Type B pancreatic cell (in vitro differentiated cells): Measurements from ENCODE around the gene ZMIZ1. TPM values are rescaled to one million over a fixed set of nuclear protein-coding genes. Genes with fewer than 3 reads are reported as not detected.

Experiments
- DNase-seq: peaks from one replicate; pipeline ENCODE4 v3.0.0; 2021; ENCODE audit warnings: mixed read lengths; ENCODE audit not compliant: unreplicated experiment; ENCODE audit errors: extremely low spot score
- H3K27ac Mint-ChIP-seq: 2 replicates; pipeline ENCODE4 v1.8.0; 2021; ENCODE audit warnings: mild to moderate bottlenecking, mixed read lengths
- H3K27me3 Mint-ChIP-seq: 2 replicates; pipeline ENCODE4 v1.8.0; 2021; ENCODE audit warnings: mixed read lengths
- H3K36me3 Mint-ChIP-seq: 2 replicates; pipeline ENCODE4 v1.8.0; 2021; ENCODE audit warnings: mixed read lengths
- H3K4me1 Mint-ChIP-seq: one replicate; pipeline ENCODE4 v1.8.0; 2021; ENCODE audit warnings: mixed read lengths; ENCODE audit not compliant: unreplicated experiment
- H3K4me3 Mint-ChIP-seq: 2 replicates; pipeline ENCODE4 v1.8.0; 2021; ENCODE audit warnings: mild to moderate bottlenecking, mixed read lengths
- H3K9me3 Mint-ChIP-seq: 2 replicates; pipeline ENCODE4 v1.8.0; 2021; ENCODE audit warnings: mixed read lengths
- total RNA-seq: library from RNA; stranded (reverse); gene quantifications from 2 replicates; pipeline ENCODE4 v1.2.1, GENCODE V29; 2021; ENCODE audit warnings: low replicate concordance
- TF ChIP-seq, protein P1 (sequence below): fragments of 200-600 bp; sonication (generic); conservative IDR thresholded peaks from 2 replicates; pipeline ENCODE4 v1.5.0; 2021; ENCODE audit warnings: antibody characterized with exemption, mild to moderate bottlenecking

Gene ZMIZ1
- total RNA-seq, 1 donor from 2014 or later: 102 TPM

- DNase-seq: no peak
- Mint-ChIP-seq H3K27me3 (no peaks in the 10 kb centered on the region), H3K27ac (no peak overlapping the region), H3K9me3 (no peaks in the 10 kb centered on the region), H3K4me3 (no peak overlapping the region), H3K36me3 (peaks cover 4% of the 10 kb centered on the region), H3K4me1 (peaks cover 81% of the 10 kb centered on the region)
- TF ChIP-seq, protein P1, sequence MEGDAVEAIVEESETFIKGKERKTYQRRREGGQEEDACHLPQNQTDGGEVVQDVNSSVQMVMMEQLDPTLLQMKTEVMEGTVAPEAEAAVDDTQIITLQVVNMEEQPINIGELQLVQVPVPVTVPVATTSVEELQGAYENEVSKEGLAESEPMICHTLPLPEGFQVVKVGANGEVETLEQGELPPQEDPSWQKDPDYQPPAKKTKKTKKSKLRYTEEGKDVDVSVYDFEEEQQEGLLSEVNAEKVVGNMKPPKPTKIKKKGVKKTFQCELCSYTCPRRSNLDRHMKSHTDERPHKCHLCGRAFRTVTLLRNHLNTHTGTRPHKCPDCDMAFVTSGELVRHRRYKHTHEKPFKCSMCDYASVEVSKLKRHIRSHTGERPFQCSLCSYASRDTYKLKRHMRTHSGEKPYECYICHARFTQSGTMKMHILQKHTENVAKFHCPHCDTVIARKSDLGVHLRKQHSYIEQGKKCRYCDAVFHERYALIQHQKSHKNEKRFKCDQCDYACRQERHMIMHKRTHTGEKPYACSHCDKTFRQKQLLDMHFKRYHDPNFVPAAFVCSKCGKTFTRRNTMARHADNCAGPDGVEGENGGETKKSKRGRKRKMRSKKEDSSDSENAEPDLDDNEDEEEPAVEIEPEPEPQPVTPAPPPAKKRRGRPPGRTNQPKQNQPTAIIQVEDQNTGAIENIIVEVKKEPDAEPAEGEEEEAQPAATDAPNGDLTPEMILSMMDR: no peak
Observed at GRCh38 chr10:79078367-79079053, 9.7 kb downstream of the ZMIZ1 start.

DNA sequence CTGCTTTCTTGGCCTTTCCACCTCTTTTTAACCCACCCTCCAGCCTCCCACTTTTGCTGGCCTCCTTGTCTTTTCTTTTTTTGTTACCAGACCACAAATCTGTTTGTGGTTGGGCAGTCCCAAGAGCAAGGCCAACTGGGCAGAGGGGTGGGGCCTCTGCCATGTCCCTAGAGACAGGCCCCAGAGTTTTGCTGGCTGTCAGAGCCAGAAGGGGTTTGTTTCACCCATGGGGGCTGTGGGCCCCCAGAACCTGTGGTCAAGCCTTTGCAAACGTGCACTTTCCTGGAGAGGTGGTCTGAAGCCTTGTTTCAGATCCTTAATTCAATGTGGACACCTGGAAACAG lies 10.3 kb downstream of the ZMIZ1 start:
- H3K27ac Mint-ChIP-seq: no peak overlapping the region
- no peak overlapping the region for H3K4me3 Mint-ChIP-seq
- no peaks in the 10 kb centered on the region for H3K9me3 Mint-ChIP-seq
- no peaks in the 10 kb centered on the region for H3K27me3 Mint-ChIP-seq
- DNase-seq: no peak
- H3K4me1 Mint-ChIP-seq: peaks cover 81% of the 10 kb centered on the region
- H3K36me3 Mint-ChIP-seq: peaks cover 4% of the 10 kb centered on the region
- TF ChIP-seq, protein P1: no peak

DNA sequence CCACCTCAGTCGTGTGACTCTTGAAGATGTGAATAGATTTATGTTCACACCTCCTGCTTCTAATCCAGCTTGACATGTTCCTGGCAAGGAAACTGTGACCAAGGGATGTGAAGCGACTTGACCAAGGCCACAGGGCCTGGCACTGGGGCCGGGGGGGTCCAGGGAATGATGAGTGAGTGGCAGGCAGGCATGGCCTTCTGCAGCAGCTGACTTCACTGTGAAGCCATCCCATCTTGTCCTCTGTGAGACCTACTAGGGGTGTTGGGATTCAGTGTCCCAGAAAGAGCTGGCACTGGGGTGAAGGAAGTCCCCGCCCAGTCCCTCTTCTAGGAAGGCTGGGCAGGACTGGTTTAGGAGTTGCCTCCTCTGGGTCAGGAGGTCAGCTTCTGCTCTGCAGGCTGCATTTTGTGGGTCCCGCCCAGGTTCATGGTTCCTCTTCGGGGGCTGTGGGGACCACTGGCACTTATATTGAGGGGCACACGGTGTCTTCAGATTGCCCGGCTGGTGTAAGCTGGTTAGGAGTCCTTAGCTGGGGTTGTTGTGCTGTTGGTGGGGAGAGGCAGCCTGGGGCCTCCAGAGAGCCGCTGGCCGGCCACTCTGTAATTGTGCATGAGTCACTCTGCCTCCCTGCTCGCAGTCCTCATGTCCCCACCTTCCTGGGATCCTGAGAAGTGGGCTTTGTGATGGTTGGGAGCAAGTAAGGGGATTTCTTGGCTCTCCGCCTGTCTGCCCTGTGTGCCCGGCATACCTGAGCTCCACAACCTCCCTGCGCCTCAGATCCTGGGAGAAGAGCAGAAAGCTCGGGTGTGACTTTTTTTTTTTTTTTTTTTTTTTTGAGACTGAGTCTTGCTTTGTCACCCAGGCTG lies 11.0 kb downstream of the ZMIZ1 start:
- H3K27me3 Mint-ChIP-seq: no peaks in the 10 kb centered on the region
- DNase-seq: no peak
- peaks cover 4% of the 10 kb centered on the region for H3K36me3 Mint-ChIP-seq
- H3K27ac Mint-ChIP-seq: peak overlapping the region; percentile 72
- H3K9me3 Mint-ChIP-seq: no peaks in the 10 kb centered on the region
- H3K4me3 Mint-ChIP-seq: peak overlapping the region; percentile 56
- TF ChIP-seq, protein P1: no peak
- peaks cover 82% of the 10 kb centered on the region for H3K4me1 Mint-ChIP-seq

GRCh38 chr10:79081353-79082034 lies 12.7 kb downstream of the ZMIZ1 start:
- no peak for DNase-seq
- Mint-ChIP-seq H3K27ac (peak overlapping the region; percentile 61), H3K4me3 (no peak overlapping the region)

DNA sequence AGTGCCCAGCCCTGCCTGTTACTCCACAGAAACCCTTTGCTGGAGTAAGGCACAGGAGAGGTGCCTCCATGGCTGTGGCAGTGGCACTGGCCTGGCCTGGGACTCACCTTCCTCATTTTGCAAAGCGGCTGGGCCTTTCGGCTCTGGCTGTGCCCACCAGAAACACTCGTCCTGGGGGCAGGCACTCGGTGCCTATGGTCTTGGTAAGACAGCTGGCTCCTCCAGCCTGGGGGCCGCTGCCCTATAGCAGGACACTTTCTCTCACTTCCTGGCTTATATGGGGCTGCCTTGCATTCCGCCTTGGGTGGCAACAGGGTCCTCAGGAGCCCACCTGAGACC lies 13.2 kb downstream of the ZMIZ1 start:
- Mint-ChIP-seq H3K4me3 (no peak overlapping the region), H3K27me3 (no peaks in the 10 kb centered on the region), H3K4me1 (peaks cover 79% of the 10 kb centered on the region), H3K36me3 (peaks cover 4% of the 10 kb centered on the region), H3K9me3 (no peaks in the 10 kb centered on the region), H3K27ac (no peak overlapping the region)
- DNase-seq: no peak
- TF ChIP-seq, protein P1: no peak

More at GRCh38 chr10:79081353-79082034, 12.7 kb downstream of the ZMIZ1 start:
- peaks cover 4% of the 10 kb centered on the region for H3K36me3 Mint-ChIP-seq
- peaks cover 78% of the 10 kb centered on the region for H3K4me1 Mint-ChIP-seq
- H3K27me3 Mint-ChIP-seq: no peaks in the 10 kb centered on the region
- TF ChIP-seq, protein P1: no peak
- H3K9me3 Mint-ChIP-seq: no peaks in the 10 kb centered on the region
